HEK293 (cell line): Measurements from ENCODE around the gene SLC2A9.

ENCODE experiments used
- CTCF ChIP-seq: fragments of 450-650 bp; formaldehyde crosslinking; IDR thresholded peaks from 2 replicates; pipeline ENCODE4 v1.5.1; 2016; ENCODE audit warnings: missing biosample characterization, missing genetic modification characterization
- GLI4 ChIP-seq: fragments of 450-650 bp; formaldehyde crosslinking; IDR thresholded peaks from 2 replicates; pipeline ENCODE4 v1.5.1; 2016; ENCODE audit warnings: missing biosample characterization, missing genetic modification characterization
- PBX3 ChIP-seq: sonication (generic); formaldehyde crosslinking; IDR thresholded peaks from 2 replicates; pipeline ENCODE4 v1.8.1; 2022; ENCODE audit warnings: mild to moderate bottlenecking, moderate library complexity, missing genetic modification reagents
- ZNF518A ChIP-seq: fragments of 450-650 bp; formaldehyde crosslinking; conservative IDR thresholded peaks from 2 replicates; pipeline ENCODE4 v1.5.1; 2016; ENCODE audit warnings: low read depth, missing biosample characterization, missing genetic modification characterization

- TF ChIP-seq CTCF (tag by site-specific recombination) = no peak
- no peak for TF ChIP-seq GLI4 (tag by site-specific recombination)
- TF ChIP-seq PBX3 = no peak
- TF ChIP-seq ZNF518A = no peak
Measured at GRCh38 chr4:9808077-9808476, 213.2 kb downstream of the SLC2A9 start.
